Hepatocyte (in vitro differentiated cells): Measurements from ENCODE around the gene GOPC. TPM values are rescaled to one million over a fixed set of nuclear protein-coding genes. Genes with fewer than 3 reads are reported as not detected.

Experiments used
- DNase-seq: peaks from one replicate; pipeline ENCODE4 v3.0.0-alpha.2; 2016; ENCODE audit warnings: low spot score
- H2AFZ ChIP-seq: fragments of 200-600 bp; sonication (generic); 2 replicates; pipeline ENCODE4 v1.6.0; 2016; ENCODE audit warnings: antibody characterized with exemption, mild to moderate bottlenecking
- H3K27ac ChIP-seq: fragments of 200-600 bp; sonication (generic); 2 replicates; pipeline ENCODE4 v1.5.1; 2016; ENCODE audit warnings: mild to moderate bottlenecking
- H3K27me3 ChIP-seq: fragments of 200-600 bp; sonication (generic); 2 replicates; pipeline ENCODE4 v1.6.1; 2016
- H3K36me3 ChIP-seq: fragments of 200-600 bp; sonication (generic); replicated peaks from 2 replicates; pipeline ENCODE4 v1.5.1; 2016; ENCODE audit warnings: low read depth; ENCODE audit not compliant: insufficient read depth
- H3K4me1 ChIP-seq: fragments of 200-600 bp; sonication (generic); 2 replicates; pipeline ENCODE4 v1.5.1; 2016; ENCODE audit warnings: mild to moderate bottlenecking, moderate library complexity; ENCODE audit not compliant: insufficient read depth
- H3K4me2 ChIP-seq: fragments of 200-600 bp; sonication (generic); 2 replicates; pipeline ENCODE4 v1.6.0; 2016
- H3K4me3 ChIP-seq: fragments of 200-600 bp; sonication (generic); 2 replicates; pipeline ENCODE4 v1.5.1; 2016; ENCODE audit warnings: mild to moderate bottlenecking
- H3K79me2 ChIP-seq: fragments of 200-600 bp; sonication (generic); 2 replicates; pipeline ENCODE4 v1.6.0; 2017; ENCODE audit warnings: mild to moderate bottlenecking
- H3K9me2 ChIP-seq: fragments of 200-600 bp; sonication (generic); replicated peaks from 2 replicates; pipeline ENCODE4 v1.6.0; 2017; ENCODE audit warnings: mild to moderate bottlenecking; ENCODE audit not compliant: insufficient read depth
- H3K9me3 ChIP-seq: fragments of 200-600 bp; sonication (generic); 2 replicates; pipeline ENCODE4 v1.5.1; 2016; ENCODE audit warnings: low read depth, mild to moderate bottlenecking
- H4K20me1 ChIP-seq: fragments of 200-600 bp; sonication (generic); 2 replicates; pipeline ENCODE4 v1.6.0; 2016; ENCODE audit warnings: mild to moderate bottlenecking; ENCODE audit not compliant: insufficient read depth, poor library complexity, severe bottlenecking
- EZH2 ChIP-seq: fragments of 200-600 bp; sonication (generic); IDR thresholded peaks from 2 replicates; pipeline ENCODE4 v1.6.1; 2016; ENCODE audit warnings: antibody characterized with exemption, mild to moderate bottlenecking, borderline replicate concordance
- EZH2phosphoT487 ChIP-seq: fragments of 200-600 bp; sonication (generic); IDR thresholded peaks from one replicate; pipeline ENCODE4 v1.6.1; 2018; ENCODE audit warnings: antibody characterized with exemption, mild to moderate bottlenecking, low read depth, moderate library complexity; ENCODE audit not compliant: unreplicated experiment, severe bottlenecking
- WGBS: methylation state at CpG from one replicate; pipeline ENCODE4 v1.1.6; 2016; ENCODE audit warnings: low lambda C conversion rate; ENCODE audit errors: missing lambda C conversion rate; 5-methylcytosine and 5-hydroxymethylcytosine counted together
- polyA plus RNA-seq: library from polyadenylated mRNA; unstranded; fragments of >200 nt; fragmentation: Nextera tagmentation; extraction: Ambion mirVana; gene quantifications from 2 replicates; pipeline ENCODE4 v1.2.1, GENCODE V29; 2016
- total RNA-seq: library from RNA; depleted of rRNA; stranded (reverse); fragments of >200 nt; gene quantifications from 2 replicates; pipeline ENCODE4 v1.2.3, GENCODE V29; 2014
- TF ChIP-seq, protein P1 (sequence below): fragments of 200-600 bp; sonication (generic); IDR thresholded peaks from 2 replicates; pipeline ENCODE4 v1.5.1; 2016; ENCODE audit warnings: antibody characterized with exemption, mild to moderate bottlenecking; ENCODE audit not compliant: poor library complexity

The GOPC gene
- total and polyA plus RNA-seq, 2 experiments from 2014 or later = 19.7 to 40.8 TPM

DNA sequence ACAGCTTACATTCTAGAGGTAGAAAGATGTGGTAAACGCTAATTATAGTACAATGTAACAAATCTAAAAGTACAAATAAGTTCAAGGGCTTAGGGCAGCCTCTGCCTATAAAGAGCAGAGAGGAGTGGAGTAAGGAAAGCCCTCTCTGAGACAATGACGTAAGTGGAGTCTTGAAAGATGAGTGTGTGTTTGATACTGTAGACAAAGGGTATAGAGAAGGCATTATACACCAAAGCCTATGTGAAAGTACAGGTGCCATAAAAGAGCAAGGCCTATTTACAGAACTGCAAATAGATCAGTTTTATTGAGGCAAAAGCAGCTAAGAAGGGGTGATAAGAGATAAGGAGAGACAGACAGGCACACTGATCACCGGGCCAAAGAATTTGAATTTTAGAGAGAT, 10.9 kb downstream of the GOPC start:
- H4K20me1 ChIP-seq = peaks cover 12% of the 10 kb centered on the region
- no peak overlapping the region for H3K4me3 ChIP-seq
- peak overlapping the region; percentile 30 for H3K4me2 ChIP-seq
- H3K79me2 ChIP-seq = peaks cover 89% of the 10 kb centered on the region
- no peaks in the 10 kb centered on the region for H3K27me3 ChIP-seq
- peak; percentile 72 for TF ChIP-seq EZH2phosphoT487
- no peak for TF ChIP-seq EZH2
- H3K9me3 ChIP-seq = no peaks in the 10 kb centered on the region
- peak overlapping the region; percentile 68 for H3K27ac ChIP-seq
- peak; percentile 54 for DNase-seq
- WGBS = 46% methylated on average over 3 of the region's 3 CpGs
- no peaks in the 10 kb centered on the region for H3K36me3 ChIP-seq
- no peaks in the 10 kb centered on the region for H3K4me1 ChIP-seq
- H3K9me2 ChIP-seq = no peaks in the 10 kb centered on the region
- H2AFZ ChIP-seq = no peak overlapping the region

DNA sequence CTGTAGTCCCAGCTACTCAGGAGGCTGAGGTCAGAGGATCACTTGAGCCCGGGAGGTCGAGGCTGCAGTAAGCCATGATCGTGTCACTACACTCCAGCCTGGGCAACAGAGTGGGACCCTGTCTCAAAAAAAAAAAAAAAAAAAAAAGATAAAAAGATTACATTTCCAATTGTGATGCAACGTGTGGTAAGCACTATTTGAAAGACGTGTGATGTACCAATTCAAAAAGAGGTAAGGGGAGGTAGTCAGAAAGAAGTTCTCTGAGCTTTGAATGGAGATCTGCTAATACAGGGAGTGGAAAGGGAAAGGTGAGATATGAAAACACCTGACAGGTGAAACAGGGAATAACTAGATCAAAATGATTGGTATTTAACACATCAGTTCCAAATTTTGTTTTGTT, 11.9 kb downstream of the GOPC start:
- Histone ChIP-seq H3K27ac (no peak overlapping the region), H2AFZ (no peak overlapping the region), H3K4me3 (no peak overlapping the region), H4K20me1 (peaks cover 22% of the 10 kb centered on the region), H3K79me2 (peaks cover 89% of the 10 kb centered on the region), H3K27me3 (no peaks in the 10 kb centered on the region), H3K9me2 (no peaks in the 10 kb centered on the region), H3K4me1 (no peaks in the 10 kb centered on the region), H3K9me3 (no peaks in the 10 kb centered on the region), H3K4me2 (no peak overlapping the region), H3K36me3 (no peaks in the 10 kb centered on the region)
- TF ChIP-seq EZH2phosphoT487 (no peak), EZH2 (no peak)
- TF ChIP-seq, protein P1, sequence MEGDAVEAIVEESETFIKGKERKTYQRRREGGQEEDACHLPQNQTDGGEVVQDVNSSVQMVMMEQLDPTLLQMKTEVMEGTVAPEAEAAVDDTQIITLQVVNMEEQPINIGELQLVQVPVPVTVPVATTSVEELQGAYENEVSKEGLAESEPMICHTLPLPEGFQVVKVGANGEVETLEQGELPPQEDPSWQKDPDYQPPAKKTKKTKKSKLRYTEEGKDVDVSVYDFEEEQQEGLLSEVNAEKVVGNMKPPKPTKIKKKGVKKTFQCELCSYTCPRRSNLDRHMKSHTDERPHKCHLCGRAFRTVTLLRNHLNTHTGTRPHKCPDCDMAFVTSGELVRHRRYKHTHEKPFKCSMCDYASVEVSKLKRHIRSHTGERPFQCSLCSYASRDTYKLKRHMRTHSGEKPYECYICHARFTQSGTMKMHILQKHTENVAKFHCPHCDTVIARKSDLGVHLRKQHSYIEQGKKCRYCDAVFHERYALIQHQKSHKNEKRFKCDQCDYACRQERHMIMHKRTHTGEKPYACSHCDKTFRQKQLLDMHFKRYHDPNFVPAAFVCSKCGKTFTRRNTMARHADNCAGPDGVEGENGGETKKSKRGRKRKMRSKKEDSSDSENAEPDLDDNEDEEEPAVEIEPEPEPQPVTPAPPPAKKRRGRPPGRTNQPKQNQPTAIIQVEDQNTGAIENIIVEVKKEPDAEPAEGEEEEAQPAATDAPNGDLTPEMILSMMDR = no peak
- 99% methylated on average over 5 of the region's 5 CpGs for WGBS
- no peak for DNase-seq

DNA sequence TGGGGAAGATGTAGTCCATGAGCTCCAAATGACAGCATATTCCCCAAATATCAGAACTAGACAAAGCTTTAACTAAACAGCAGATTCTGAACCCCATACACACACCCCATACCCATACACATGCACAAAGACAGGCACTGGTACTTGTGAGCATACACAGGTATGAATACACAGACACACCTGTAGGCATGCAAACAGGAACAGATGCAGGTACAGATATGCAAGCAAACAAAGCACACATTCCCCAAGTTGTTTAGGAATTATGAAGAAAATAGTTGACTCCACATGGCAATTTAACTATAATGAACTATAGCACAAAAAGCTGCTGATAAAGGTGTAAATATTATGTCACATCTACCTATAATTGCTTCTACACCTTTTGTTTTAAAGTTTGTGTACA, 16.7 kb downstream of the GOPC start:
- H4K20me1 ChIP-seq = peaks cover 22% of the 10 kb centered on the region
- no peak for DNase-seq
- TF ChIP-seq, protein P1 = no peak
- TF ChIP-seq EZH2phosphoT487 = no peak
- no peak for TF ChIP-seq EZH2

DNA sequence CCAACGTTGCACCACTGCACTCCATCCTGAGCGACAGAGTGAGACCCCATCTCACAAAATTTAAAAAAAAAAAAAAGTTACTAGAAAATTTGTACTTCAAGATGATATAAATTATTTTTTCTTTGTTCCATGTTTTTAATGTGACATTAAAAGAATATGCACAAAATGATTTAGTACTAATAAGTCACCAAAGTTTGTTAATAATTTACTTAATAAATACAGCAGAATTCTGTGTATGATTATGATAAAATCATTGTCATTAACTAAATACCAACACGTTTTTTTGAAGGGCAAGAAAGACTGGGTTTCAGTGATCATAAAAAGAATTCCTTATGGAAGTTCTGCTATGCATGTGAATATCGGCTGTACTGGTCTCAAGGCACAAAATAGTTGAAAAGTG, 28.1 kb downstream of the GOPC start:
- no peaks in the 10 kb centered on the region for H3K4me1 ChIP-seq

More for the DNA sequence above, 16.7 kb downstream of the GOPC start:
- Histone ChIP-seq H3K9me2 (no peaks in the 10 kb centered on the region), H3K79me2 (peaks cover 97% of the 10 kb centered on the region), H3K4me2 (no peak overlapping the region), H3K36me3 (no peaks in the 10 kb centered on the region), H3K4me3 (no peak overlapping the region), H3K4me1 (no peaks in the 10 kb centered on the region), H3K9me3 (no peaks in the 10 kb centered on the region), H2AFZ (no peak overlapping the region), H3K27me3 (no peaks in the 10 kb centered on the region), H3K27ac (no peak overlapping the region)

More for the DNA sequence above, 28.1 kb downstream of the GOPC start:
- H3K27me3 ChIP-seq = no peaks in the 10 kb centered on the region
- WGBS = 87% methylated on average over 4 of the region's 4 CpGs
- H3K4me2 ChIP-seq = no peak overlapping the region
- no peaks in the 10 kb centered on the region for H4K20me1 ChIP-seq
- H3K27ac ChIP-seq = no peak overlapping the region
- no peaks in the 10 kb centered on the region for H3K9me3 ChIP-seq
- TF ChIP-seq, protein P1 = no peak
- TF ChIP-seq EZH2 = no peak
- no peak for TF ChIP-seq EZH2phosphoT487
- no peak for DNase-seq
- H3K9me2 ChIP-seq = no peaks in the 10 kb centered on the region
- H3K79me2 ChIP-seq = peaks cover 17% of the 10 kb centered on the region
- H3K4me3 ChIP-seq = no peak overlapping the region
- H2AFZ ChIP-seq = no peak overlapping the region
- H3K36me3 ChIP-seq = no peaks in the 10 kb centered on the region
